HepG2 (cell line): ENCODE results near the gene IFT80. TPM values are rescaled to one million over a fixed set of nuclear protein-coding genes. Genes with fewer than 3 reads are reported as not detected.

Experiments
- ARID4A ChIP-seq: sonication (generic); formaldehyde crosslinking; IDR thresholded peaks from 2 replicates; pipeline ENCODE4 v1.5.0; 2020; ENCODE audit warnings: mild to moderate bottlenecking, missing genetic modification reagents, borderline replicate concordance
- CSRNP1 ChIP-seq: sonication (generic); formaldehyde crosslinking; IDR thresholded peaks from 2 replicates; pipeline ENCODE4 v1.8.1; 2023; ENCODE audit warnings: mild to moderate bottlenecking, missing genetic modification reagents
- DMAP1 ChIP-seq: IDR thresholded peaks from 2 replicates; pipeline ENCODE4 v1.6.1; 2016
- ELF1 ChIP-seq: sonication (generic); formaldehyde crosslinking; IDR thresholded peaks from 2 replicates; pipeline ENCODE4 v1.4.0; 2020; ENCODE audit warnings: missing genetic modification reagents
- JUNB ChIP-seq: sonication (generic); formaldehyde crosslinking; IDR thresholded peaks from 2 replicates; pipeline ENCODE4 v1.8.0; 2022; ENCODE audit warnings: missing genetic modification reagents, mild to moderate bottlenecking, borderline replicate concordance
- MTF1 ChIP-seq: sonication (generic); formaldehyde crosslinking; IDR thresholded peaks from 2 replicates; pipeline ENCODE4 v1.5.0; 2020; ENCODE audit warnings: missing genetic modification reagents
- POLR2G ChIP-seq: fragments of 200-400 bp; formaldehyde crosslinking; IDR thresholded peaks from 2 replicates; pipeline ENCODE4 v1.6.1; 2018; ENCODE audit warnings: mild to moderate bottlenecking, low read depth, low read length, moderate library complexity
- TERF1 ChIP-seq: sonication (generic); formaldehyde crosslinking; IDR thresholded peaks from 2 replicates; pipeline ENCODE4 v1.8.0; 2022; ENCODE audit warnings: mild to moderate bottlenecking, missing genetic modification reagents, moderate library complexity
- ZMAT3 ChIP-seq: sonication (generic); formaldehyde crosslinking; conservative IDR thresholded peaks from 2 replicates; pipeline ENCODE4 v1.7.0; 2021; ENCODE audit warnings: missing genetic modification reagents
- ZNF333 ChIP-seq: sonication (generic); formaldehyde crosslinking; IDR thresholded peaks from 2 replicates; pipeline ENCODE4 v1.4.0; 2020; ENCODE audit warnings: mild to moderate bottlenecking, missing genetic modification reagents, borderline replicate concordance
- ZNF484 ChIP-seq: sonication (generic); formaldehyde crosslinking; IDR thresholded peaks from 2 replicates; pipeline ENCODE4 v1.5.1; 2020; ENCODE audit warnings: mild to moderate bottlenecking, low read depth, missing genetic modification reagents, borderline replicate concordance
- ZNF558 ChIP-seq: sonication (generic); formaldehyde crosslinking; IDR thresholded peaks from 2 replicates; pipeline ENCODE4 v1.9.0; 2022; ENCODE audit warnings: mild to moderate bottlenecking, missing genetic modification reagents, borderline replicate concordance
- ZNF569 ChIP-seq: sonication (generic); formaldehyde crosslinking; IDR thresholded peaks from 2 replicates; pipeline ENCODE4 v1.5.0; 2020; ENCODE audit warnings: mild to moderate bottlenecking, missing genetic modification reagents, moderate library complexity, borderline replicate concordance
- ZNF678 ChIP-seq: sonication (generic); formaldehyde crosslinking; IDR thresholded peaks from 2 replicates; pipeline ENCODE4 v1.4.0; 2020; ENCODE audit warnings: mild to moderate bottlenecking, missing genetic modification reagents
- ZNF788 ChIP-seq: sonication (generic); formaldehyde crosslinking; IDR thresholded peaks from 2 replicates; pipeline ENCODE4 v1.5.0; 2020; ENCODE audit warnings: mild to moderate bottlenecking, missing genetic modification reagents, borderline replicate concordance
- ZNF790 ChIP-seq: sonication (generic); formaldehyde crosslinking; IDR thresholded peaks from 2 replicates; pipeline ENCODE4 v1.8.0; 2022; ENCODE audit warnings: missing genetic modification reagents, mild to moderate bottlenecking, borderline replicate concordance
- polyA plus RNA-seq, 8 experiments: library from polyadenylated mRNA; depleted of rRNA in 3 of 8; stranded (reverse) in 7 of 8; unstranded in 1 of 8; fragments of >200 nt; fragmentation: Illumina TruSeq in 4 of 8; extraction: Trizol in 4 of 8; gene quantifications; 2 replicates each; pipeline versions ENCODE4 v1.2.1 to v1.2.3, GENCODE V29; 2011 to 2016; ENCODE audit warnings: low read depth in 4 of 8, missing spikeins in 1 of 8, mixed read lengths in 1 of 8; ENCODE audit not compliant: insufficient read depth in 1 of 8
- total RNA-seq, 5 experiments: library from RNA; depleted of rRNA; stranded (reverse); fragments of >200 nt; fragmentation: Illumina TruSeq; extraction: Trizol; gene quantifications; 2 replicates each; pipeline ENCODE4 v1.2.3, GENCODE V29; 2016; ENCODE audit warnings: low read depth in 1 of 5

Gene IFT80
- total and polyA plus RNA-seq, 2 of the 13 experiments (the other 11 are each of a cell fraction or from before 2014, with no cell fraction given): 11.4 to 15.7 TPM

GRCh38 chr3:160399125-160400029 is at the start of gene IFT80, which contains the start of gene SMC4 (continued):
- TF ChIP-seq ZNF569 (CRISPR knock-in tag): no peak
- TF ChIP-seq ZNF558 (CRISPR knock-in tag): no peak
- TF ChIP-seq ZMAT3: peak; percentile 61; the same call in 1 of the 2 replicates
- no peak for TF ChIP-seq TERF1 (CRISPR knock-in tag)
- TF ChIP-seq ARID4A (CRISPR knock-in tag): peak; percentile 97
- TF ChIP-seq ZNF790 (CRISPR knock-in tag): no peak
- no peak for TF ChIP-seq ZNF788 (CRISPR knock-in tag)
- TF ChIP-seq DMAP1 (CRISPR knock-in tag): peak; percentile 90
- no peak for TF ChIP-seq MTF1 (CRISPR knock-in tag)
- peak; percentile 82 for TF ChIP-seq POLR2G
- no peak for TF ChIP-seq ZNF333 (CRISPR knock-in tag)
- TF ChIP-seq JUNB (CRISPR knock-in tag): 0 out of 2 replicates have a peak, but pooled peaks have one; percentile 48
- TF ChIP-seq ZNF678 (CRISPR knock-in tag): no peak
- TF ChIP-seq ELF1 (CRISPR knock-in tag): 0 out of 2 replicates have a peak, but pooled peaks have one; percentile 19
- TF ChIP-seq CSRNP1 (CRISPR knock-in tag): no peak; the same call in 1 of the 2 replicates
- TF ChIP-seq ZNF484 (CRISPR knock-in tag): no peak
